ENCODE results near the gene ETNK1. TPM values are rescaled to one million over a fixed set of nuclear protein-coding genes. Genes with fewer than 3 reads are reported as not detected.

ETNK1 gene
- total RNA-seq, 1 donor from 2014 or later: 53.9 TPM

DNA sequence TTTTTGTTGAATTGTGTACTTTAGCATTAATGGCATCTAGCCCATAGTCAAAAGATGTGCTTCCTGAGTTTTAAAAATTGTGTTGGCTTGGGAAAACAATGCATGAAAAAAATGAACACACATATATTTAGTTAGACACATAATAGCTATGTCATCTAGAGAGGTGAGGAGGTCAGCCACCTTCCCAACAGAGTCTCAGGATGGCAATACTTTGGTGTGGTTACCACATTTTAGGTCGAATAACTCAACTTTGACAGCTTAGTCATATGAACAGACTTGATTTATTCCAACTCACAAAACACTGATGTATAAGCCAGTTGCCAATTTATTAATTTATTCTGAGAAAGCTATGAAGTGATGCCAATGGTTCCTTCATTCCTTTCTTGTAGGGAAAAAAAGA is 114.0 kb downstream of the ETNK1 start:
- H3K4me1 Mint-ChIP-seq: no peaks in the 10 kb centered on the region
- H3K36me3 Mint-ChIP-seq: no peaks in the 10 kb centered on the region
- H4K20me1 ChIP-seq (ENCODE audit: low read depth): no peaks in the 10 kb centered on the region
- no peak for DNase-seq (ENCODE audit: low spot score)
- no peak overlapping the region for H3K27ac Mint-ChIP-seq
- H3K4me3 ChIP-seq: no peak overlapping the region
- H3K27ac ChIP-seq: no peak overlapping the region
- peaks cover 5% of the 10 kb centered on the region for H3K27me3 Mint-ChIP-seq (ENCODE audit: insufficient read depth, low read depth)
- no peaks in the 10 kb centered on the region for H3K9me3 ChIP-seq (ENCODE audit: low read depth)
- no peak overlapping the region for H2AFZ ChIP-seq (replicated peaks)
- H3K36me3 ChIP-seq: no peaks in the 10 kb centered on the region
- no peaks in the 10 kb centered on the region for H3K9me3 Mint-ChIP-seq
- no peaks in the 10 kb centered on the region for H3K27me3 ChIP-seq
- H3K4me1 ChIP-seq: peaks cover 3% of the 10 kb centered on the region
- H3K79me2 ChIP-seq (ENCODE audit: low read depth): no peaks in the 10 kb centered on the region
- no peaks in the 10 kb centered on the region for H3F3A ChIP-seq (ENCODE audit: low read depth)
- no peak overlapping the region for H3K9ac ChIP-seq
- TF ChIP-seq, protein P1, sequence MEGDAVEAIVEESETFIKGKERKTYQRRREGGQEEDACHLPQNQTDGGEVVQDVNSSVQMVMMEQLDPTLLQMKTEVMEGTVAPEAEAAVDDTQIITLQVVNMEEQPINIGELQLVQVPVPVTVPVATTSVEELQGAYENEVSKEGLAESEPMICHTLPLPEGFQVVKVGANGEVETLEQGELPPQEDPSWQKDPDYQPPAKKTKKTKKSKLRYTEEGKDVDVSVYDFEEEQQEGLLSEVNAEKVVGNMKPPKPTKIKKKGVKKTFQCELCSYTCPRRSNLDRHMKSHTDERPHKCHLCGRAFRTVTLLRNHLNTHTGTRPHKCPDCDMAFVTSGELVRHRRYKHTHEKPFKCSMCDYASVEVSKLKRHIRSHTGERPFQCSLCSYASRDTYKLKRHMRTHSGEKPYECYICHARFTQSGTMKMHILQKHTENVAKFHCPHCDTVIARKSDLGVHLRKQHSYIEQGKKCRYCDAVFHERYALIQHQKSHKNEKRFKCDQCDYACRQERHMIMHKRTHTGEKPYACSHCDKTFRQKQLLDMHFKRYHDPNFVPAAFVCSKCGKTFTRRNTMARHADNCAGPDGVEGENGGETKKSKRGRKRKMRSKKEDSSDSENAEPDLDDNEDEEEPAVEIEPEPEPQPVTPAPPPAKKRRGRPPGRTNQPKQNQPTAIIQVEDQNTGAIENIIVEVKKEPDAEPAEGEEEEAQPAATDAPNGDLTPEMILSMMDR (IDR thresholded peaks at IDR 0.05): no peak
- TF ChIP-seq EZH2phosphoT487 (IDR thresholded peaks at IDR 0.05) (no peak), EZH2 (IDR thresholded peaks at IDR 0.05) (no peak)
- no peak overlapping the region for H3K4me2 ChIP-seq
- no peak overlapping the region for H3K4me3 Mint-ChIP-seq

Small RNA genes within 50 kb of the gene (small RNA-seq; reads per million reads assigned to genes)
- gene RPS27P22: not detected

Other genes with a start within 250 kb of the ETNK1 start
- 32.8 and 86.9 TPM in 2 replicates for gene C2CD5, start 80.6 kb upstream of the ETNK1 start, total RNA-seq (ENCODE audit: low replicate concordance)

All from neural progenitor cell (in vitro differentiated cells).